Cardiac fibroblast (primary cell): Measurements from ENCODE around the gene EPHB1.

Experiments used
- DNase-seq, 2 donors: peaks; one replicate each; pipeline versions ENCODE4 v3.0.0 to v3.0.0-alpha.2; 2010; ENCODE audit warnings: low read depth in 2 of 2
- H3K4me3 ChIP-seq, 2 donors: replicated peaks in 1 of 2; 1 replicate in 1 of 2; 2 replicates in 1 of 2; pipeline ENCODE4 v1.5.1; 2011; ENCODE audit warnings: low read depth in 2 of 2, low read length in 2 of 2, mild to moderate bottlenecking in 2 of 2, moderate library complexity in 1 of 2
- CTCF ChIP-seq: IDR thresholded peaks from one replicate; pipeline ENCODE4 v1.5.1; 2011; ENCODE audit warnings: low read depth, mild to moderate bottlenecking, low read length, inconsistent platforms

Gene EPHB1

GRCh38 chr3:134824791-134825190, 29.7 kb downstream of the EPHB1 start:
- no peak for TF ChIP-seq CTCF
- DNase-seq, result no peak
- H3K4me3 ChIP-seq, result no peak overlapping the region

- no peak for DNase-seq
- TF ChIP-seq CTCF, result no peak
- no peak overlapping the region for H3K4me3 ChIP-seq
Observed at GRCh38 chr3:134827213-134827612, 32.2 kb downstream of the EPHB1 start.

- no peak for DNase-seq
- H3K4me3 ChIP-seq, result no peak overlapping the region
Observed at GRCh38 chr3:134829721-134830120, 34.7 kb downstream of the EPHB1 start.

GRCh38 chr3:134832585-134832984, 37.5 kb downstream of the EPHB1 start:
- TF ChIP-seq CTCF, result no peak
- DNase-seq, result no peak
- H3K4me3 ChIP-seq, result no peak overlapping the region

More at GRCh38 chr3:134829721-134830120, 34.7 kb downstream of the EPHB1 start:
- TF ChIP-seq CTCF, result no peak

- DNase-seq, result no peak
- no peak for TF ChIP-seq CTCF
- H3K4me3 ChIP-seq, result no peak overlapping the region
Observed at GRCh38 chr3:134833453-134834163, 38.5 kb downstream of the EPHB1 start.

- no peak for DNase-seq
- H3K4me3 ChIP-seq, result no peak overlapping the region
- TF ChIP-seq CTCF, result no peak
Observed at GRCh38 chr3:134836921-134837320, 41.9 kb downstream of the EPHB1 start.

GRCh38 chr3:134838599-134838998, 43.5 kb downstream of the EPHB1 start:
- DNase-seq, result peak in 1 of 2 donors; percentile 7
- TF ChIP-seq CTCF, result peak; percentile 19
- H3K4me3 ChIP-seq, result no peak overlapping the region
